ENCODE data around the gene MTARC1.

Gene MTARC1

GRCh38 chr1:220761688-220762427 lies 24.9 kb upstream of the MTARC1 start:
- no peak for TF ChIP-seq EZH2phosphoT487 (IDR thresholded peaks at IDR 0.05; ENCODE audit: low read length)
- TF ChIP-seq, protein P1, sequence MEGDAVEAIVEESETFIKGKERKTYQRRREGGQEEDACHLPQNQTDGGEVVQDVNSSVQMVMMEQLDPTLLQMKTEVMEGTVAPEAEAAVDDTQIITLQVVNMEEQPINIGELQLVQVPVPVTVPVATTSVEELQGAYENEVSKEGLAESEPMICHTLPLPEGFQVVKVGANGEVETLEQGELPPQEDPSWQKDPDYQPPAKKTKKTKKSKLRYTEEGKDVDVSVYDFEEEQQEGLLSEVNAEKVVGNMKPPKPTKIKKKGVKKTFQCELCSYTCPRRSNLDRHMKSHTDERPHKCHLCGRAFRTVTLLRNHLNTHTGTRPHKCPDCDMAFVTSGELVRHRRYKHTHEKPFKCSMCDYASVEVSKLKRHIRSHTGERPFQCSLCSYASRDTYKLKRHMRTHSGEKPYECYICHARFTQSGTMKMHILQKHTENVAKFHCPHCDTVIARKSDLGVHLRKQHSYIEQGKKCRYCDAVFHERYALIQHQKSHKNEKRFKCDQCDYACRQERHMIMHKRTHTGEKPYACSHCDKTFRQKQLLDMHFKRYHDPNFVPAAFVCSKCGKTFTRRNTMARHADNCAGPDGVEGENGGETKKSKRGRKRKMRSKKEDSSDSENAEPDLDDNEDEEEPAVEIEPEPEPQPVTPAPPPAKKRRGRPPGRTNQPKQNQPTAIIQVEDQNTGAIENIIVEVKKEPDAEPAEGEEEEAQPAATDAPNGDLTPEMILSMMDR (IDR thresholded peaks at IDR 0.05; ENCODE audit: low read length) = no peak
- TF ChIP-seq EZH2 (optimal IDR thresholded peaks at IDR 0.05; ENCODE audit: low read depth, low read length) = no peak
- no peaks in the 10 kb centered on the region for H4K20me1 ChIP-seq (ENCODE audit: insufficient read depth, low read length)

DNA sequence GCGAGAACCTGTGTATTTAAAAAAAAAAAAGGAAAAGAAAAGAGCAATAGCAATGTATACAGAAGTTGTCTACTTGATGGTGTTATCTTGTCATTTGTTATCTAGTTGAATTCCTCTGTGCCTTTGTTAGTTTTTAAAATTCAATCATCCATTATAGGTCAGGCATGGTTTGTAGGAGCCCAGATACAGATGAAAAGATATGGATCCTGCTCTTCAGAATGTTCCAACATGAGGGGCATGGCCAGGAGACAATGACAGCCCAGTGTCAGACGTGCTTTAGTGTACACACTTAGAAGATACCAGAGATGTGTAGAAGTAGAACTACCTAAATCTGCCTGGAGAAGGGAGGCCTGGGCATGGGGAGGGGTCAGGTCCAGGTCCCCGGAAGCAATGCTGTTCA lies 22.0 kb upstream of the MTARC1 start:
- Histone ChIP-seq H3K9me2 (replicated peaks; ENCODE audit: insufficient read depth, low read length) (no peaks in the 10 kb centered on the region), H3K27ac (ENCODE audit: low read length) (no peak overlapping the region), H3K4me1 (ENCODE audit: low read length) (no peaks in the 10 kb centered on the region), H3K79me2 (ENCODE audit: low read length) (no peaks in the 10 kb centered on the region), H3K4me3 (ENCODE audit: low read length) (no peak overlapping the region), H4K20me1 (ENCODE audit: insufficient read depth, low read length) (no peaks in the 10 kb centered on the region), H3K9ac (ENCODE audit: low read length) (no peak overlapping the region), H3F3A (ENCODE audit: insufficient read depth, low read length) (no peaks in the 10 kb centered on the region), H2AFZ (ENCODE audit: low read length) (no peak overlapping the region), H3K9me3 (replicated peaks; ENCODE audit: insufficient read depth, low read length) (no peaks in the 10 kb centered on the region), H3K27me3 (replicated peaks; ENCODE audit: insufficient read depth, low read length) (no peaks in the 10 kb centered on the region), H3K4me2 (ENCODE audit: low read depth, low read length) (no peak overlapping the region), H3K36me3 (replicated peaks; ENCODE audit: insufficient read depth, low read length) (no peaks in the 10 kb centered on the region)
- no peak for DNase-seq
- TF ChIP-seq EZH2phosphoT487 (IDR thresholded peaks at IDR 0.05; ENCODE audit: low read length) (no peak), EZH2 (optimal IDR thresholded peaks at IDR 0.05; ENCODE audit: low read depth, low read length) (no peak)
- TF ChIP-seq, protein P1 (IDR thresholded peaks at IDR 0.05; ENCODE audit: low read length) = no peak

More at GRCh38 chr1:220761688-220762427, 24.9 kb upstream of the MTARC1 start:
- Histone ChIP-seq H3K27me3 (replicated peaks; ENCODE audit: insufficient read depth, low read length) (no peaks in the 10 kb centered on the region), H3K4me3 (ENCODE audit: low read length) (no peak overlapping the region), H3K4me2 (ENCODE audit: low read depth, low read length) (no peak overlapping the region), H3K4me1 (ENCODE audit: low read length) (no peaks in the 10 kb centered on the region), H3K36me3 (replicated peaks; ENCODE audit: insufficient read depth, low read length) (no peaks in the 10 kb centered on the region), H2AFZ (ENCODE audit: low read length) (no peak overlapping the region), H3K9me2 (replicated peaks; ENCODE audit: insufficient read depth, low read length) (no peaks in the 10 kb centered on the region), H3K9me3 (replicated peaks; ENCODE audit: insufficient read depth, low read length) (no peaks in the 10 kb centered on the region), H3K79me2 (ENCODE audit: low read length) (no peaks in the 10 kb centered on the region), H3K9ac (ENCODE audit: low read length) (no peak overlapping the region), H3F3A (ENCODE audit: insufficient read depth, low read length) (no peaks in the 10 kb centered on the region), H3K27ac (ENCODE audit: low read length) (no peak overlapping the region)
- no peak for DNase-seq

- no peak overlapping the region for H3K4me3 ChIP-seq (ENCODE audit: low read length)
- H3K27me3 ChIP-seq (replicated peaks; ENCODE audit: insufficient read depth, low read length) = no peaks in the 10 kb centered on the region
- H3K4me2 ChIP-seq (ENCODE audit: low read depth, low read length) = no peak overlapping the region
- TF ChIP-seq EZH2 (optimal IDR thresholded peaks at IDR 0.05; ENCODE audit: low read depth, low read length) (no peak), EZH2phosphoT487 (IDR thresholded peaks at IDR 0.05; ENCODE audit: low read length) (no peak)
- TF ChIP-seq, protein P1 (IDR thresholded peaks at IDR 0.05; ENCODE audit: low read length) = no peak
- H3K27ac ChIP-seq (ENCODE audit: low read length) = no peak overlapping the region
- no peak overlapping the region for H3K9ac ChIP-seq (ENCODE audit: low read length)
- H3K79me2 ChIP-seq (ENCODE audit: low read length) = no peaks in the 10 kb centered on the region
- H3K4me1 ChIP-seq (ENCODE audit: low read length) = no peaks in the 10 kb centered on the region
- no peaks in the 10 kb centered on the region for H3K9me2 ChIP-seq (replicated peaks; ENCODE audit: insufficient read depth, low read length)
- no peaks in the 10 kb centered on the region for H3K36me3 ChIP-seq (replicated peaks; ENCODE audit: insufficient read depth, low read length)
- H2AFZ ChIP-seq (ENCODE audit: low read length) = no peak overlapping the region
- H4K20me1 ChIP-seq (ENCODE audit: insufficient read depth, low read length) = no peaks in the 10 kb centered on the region
- H3F3A ChIP-seq (ENCODE audit: insufficient read depth, low read length) = no peaks in the 10 kb centered on the region
- no peak for DNase-seq
- H3K9me3 ChIP-seq (replicated peaks; ENCODE audit: insufficient read depth, low read length) = no peaks in the 10 kb centered on the region
Observed at GRCh38 chr1:220767312-220768125, 19.2 kb upstream of the MTARC1 start.

All from MM.1S (cell line).